PC-9 (cell line): ENCODE data around the gene TSHZ3.

ENCODE experiments used
- EZH2 ChIP-seq: fragments of 200-600 bp; sonication (generic); IDR thresholded peaks from 2 replicates; pipeline ENCODE4 v1.8.0; 2017; ENCODE audit warnings: antibody characterized with exemption, low read depth
- TF ChIP-seq, protein P1 (sequence below): fragments of 200-600 bp; sonication (generic); conservative IDR thresholded peaks from 2 replicates; pipeline ENCODE4 v1.6.1; 2017; ENCODE audit warnings: mixed run types, antibody characterized with exemption, mild to moderate bottlenecking, moderate library complexity

DNA sequence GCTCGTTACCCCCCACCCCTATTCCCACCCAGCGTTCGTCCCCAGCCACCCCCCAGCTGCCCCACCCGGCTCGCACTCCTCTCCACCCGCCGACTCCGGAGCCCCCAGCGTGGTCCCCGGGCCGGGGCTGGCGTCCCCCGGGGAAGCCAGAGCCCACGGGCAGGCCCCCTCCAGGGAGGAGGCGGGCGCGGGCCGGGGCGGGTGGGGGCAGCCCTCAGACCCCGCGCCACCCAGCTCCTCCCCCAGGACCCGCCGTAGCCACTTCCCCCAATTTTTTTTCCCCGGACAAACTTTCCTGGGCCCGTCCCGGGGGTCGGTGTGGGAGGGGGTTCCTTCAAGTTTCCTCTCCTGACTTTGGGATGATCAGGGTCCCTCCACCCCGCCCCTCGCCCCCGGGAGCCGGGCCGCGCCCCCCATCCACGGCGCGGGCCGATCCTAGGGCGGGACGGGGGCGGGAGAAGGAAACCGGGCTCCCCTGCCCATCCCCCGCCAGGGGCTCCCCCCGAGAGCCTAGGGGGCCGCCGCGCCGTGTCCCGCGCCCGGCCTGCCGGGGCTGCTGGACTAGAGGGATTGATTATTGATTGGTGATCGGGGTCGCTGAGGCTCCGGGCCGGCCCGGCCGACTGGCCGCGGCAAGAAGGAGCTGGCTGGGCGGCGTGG is 927 bp upstream of the TSHZ3 start:
- TF ChIP-seq, protein P1, sequence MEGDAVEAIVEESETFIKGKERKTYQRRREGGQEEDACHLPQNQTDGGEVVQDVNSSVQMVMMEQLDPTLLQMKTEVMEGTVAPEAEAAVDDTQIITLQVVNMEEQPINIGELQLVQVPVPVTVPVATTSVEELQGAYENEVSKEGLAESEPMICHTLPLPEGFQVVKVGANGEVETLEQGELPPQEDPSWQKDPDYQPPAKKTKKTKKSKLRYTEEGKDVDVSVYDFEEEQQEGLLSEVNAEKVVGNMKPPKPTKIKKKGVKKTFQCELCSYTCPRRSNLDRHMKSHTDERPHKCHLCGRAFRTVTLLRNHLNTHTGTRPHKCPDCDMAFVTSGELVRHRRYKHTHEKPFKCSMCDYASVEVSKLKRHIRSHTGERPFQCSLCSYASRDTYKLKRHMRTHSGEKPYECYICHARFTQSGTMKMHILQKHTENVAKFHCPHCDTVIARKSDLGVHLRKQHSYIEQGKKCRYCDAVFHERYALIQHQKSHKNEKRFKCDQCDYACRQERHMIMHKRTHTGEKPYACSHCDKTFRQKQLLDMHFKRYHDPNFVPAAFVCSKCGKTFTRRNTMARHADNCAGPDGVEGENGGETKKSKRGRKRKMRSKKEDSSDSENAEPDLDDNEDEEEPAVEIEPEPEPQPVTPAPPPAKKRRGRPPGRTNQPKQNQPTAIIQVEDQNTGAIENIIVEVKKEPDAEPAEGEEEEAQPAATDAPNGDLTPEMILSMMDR = no peak
- no peak for TF ChIP-seq EZH2
